Heart left ventricle (tissue), 13 donors: ENCODE results near the gene CNTNAP4.

ENCODE experiments used
- POLR2A ChIP-seq, 2 donors: fragments of 450-650 bp; IDR thresholded peaks; one replicate each; pipeline ENCODE4 v1.6.1; 2017; ENCODE audit warnings: antibody characterized with exemption in 2 of 2, mild to moderate bottlenecking in 2 of 2, moderate library complexity in 2 of 2
- TF ChIP-seq, protein P1 (sequence below), 12 donors: fragments of 200-600 bp; sonication (generic) in 4 of 12; IDR thresholded peaks; one replicate each; pipeline versions ENCODE4 v1.5.0 to v1.8.0; 2018 to 2022; ENCODE audit warnings: antibody characterized with exemption in 12 of 12, mild to moderate bottlenecking in 5 of 12
- donor health status: ischemic (EF 13 %, LVEDD 7.1; RV severe dilation, severe dysfunction).
- donor health status: DM: no; HTN: yes; CAD: no.
- donor health status: DM: no; HTN: no; CAD: no.
- donor health status: ischemic (EF 25% LVEDD 6.9; RV normal size, moderate dysfunction).
- donor health status: ischemic (EF 25% LVEDD 5.7; RV mildly dilated, moderate dysfunction).
- donor health status: ischemic (EF 35%, LVEDD 5.7; RV mildly dilated, moderate dysfunction).
- donor health status: nonischemic (EF 11% LVEDD 7.7; RV severe dilation, severe dysfunction).
- donor health status: DM: yes; HTN: yes; CAD: no.
- donor health status: PGD.
- donor health status: ischemic (EF 29% LVEDD 5.4; RV normal size, mild dysfunction).
- donor health status: nonischemic (EF 23%, LVEDD 6.1; RV moderate dilation, normal function).

GRCh38 chr16:76371441-76371840, 94.2 kb downstream of the CNTNAP4 start:
- TF ChIP-seq, protein P1, sequence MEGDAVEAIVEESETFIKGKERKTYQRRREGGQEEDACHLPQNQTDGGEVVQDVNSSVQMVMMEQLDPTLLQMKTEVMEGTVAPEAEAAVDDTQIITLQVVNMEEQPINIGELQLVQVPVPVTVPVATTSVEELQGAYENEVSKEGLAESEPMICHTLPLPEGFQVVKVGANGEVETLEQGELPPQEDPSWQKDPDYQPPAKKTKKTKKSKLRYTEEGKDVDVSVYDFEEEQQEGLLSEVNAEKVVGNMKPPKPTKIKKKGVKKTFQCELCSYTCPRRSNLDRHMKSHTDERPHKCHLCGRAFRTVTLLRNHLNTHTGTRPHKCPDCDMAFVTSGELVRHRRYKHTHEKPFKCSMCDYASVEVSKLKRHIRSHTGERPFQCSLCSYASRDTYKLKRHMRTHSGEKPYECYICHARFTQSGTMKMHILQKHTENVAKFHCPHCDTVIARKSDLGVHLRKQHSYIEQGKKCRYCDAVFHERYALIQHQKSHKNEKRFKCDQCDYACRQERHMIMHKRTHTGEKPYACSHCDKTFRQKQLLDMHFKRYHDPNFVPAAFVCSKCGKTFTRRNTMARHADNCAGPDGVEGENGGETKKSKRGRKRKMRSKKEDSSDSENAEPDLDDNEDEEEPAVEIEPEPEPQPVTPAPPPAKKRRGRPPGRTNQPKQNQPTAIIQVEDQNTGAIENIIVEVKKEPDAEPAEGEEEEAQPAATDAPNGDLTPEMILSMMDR (IDR thresholded peaks at IDR 0.05) = no peak
- no peak for TF ChIP-seq POLR2A (IDR thresholded peaks at IDR 0.05)
